Hematopoietic multipotent progenitor cell treated with erythropoietin and hydrocortisone succinate and interleukin-3 and kit ligand, for 6 days (in vitro differentiated cells): Measurements from ENCODE around the gene HEXB.

Experiments used
- DNase-seq: peaks from one replicate; pipeline ENCODE4 v3.0.0-alpha.2; 2015

HEXB gene

GRCh38 chr5:74684900-74685851 lies at the start of gene HEXB:
Gene HEXB, plus strand, starts transcription at chr5:74685233. Its CDS starts 28 bp downstream, at chr5:74685261.
- peak; percentile 92 for DNase-seq

- no peak for DNase-seq
These were observed 48.9 kb upstream of the HEXB start for GRCh38 chr5:74636149-74636548.

- DNase-seq: no peak
These were observed 48.5 kb upstream of the HEXB start for GRCh38 chr5:74636552-74636951.

GRCh38 chr5:74638544-74638969 lies 46.5 kb upstream of the HEXB start:
- no peak for DNase-seq

- DNase-seq: peak; percentile 7
These were observed 45.8 kb upstream of the HEXB start for GRCh38 chr5:74638970-74639806.

GRCh38 chr5:74639807-74640449 lies 45.1 kb upstream of the HEXB start:
- DNase-seq: peak; percentile 59

- peak; percentile 87 for DNase-seq
These were observed 44.5 kb upstream of the HEXB start, which contains the start of gene ENC1 for GRCh38 chr5:74640450-74640953. Gene ENC1, minus strand, starts transcription at chr5:74640728. Its CDS starts 4,243 bp downstream, at chr5:74636485.

- DNase-seq: peak; percentile 76
These were observed 43.9 kb upstream of the HEXB start for GRCh38 chr5:74640954-74641734.

GRCh38 chr5:74641735-74642542 lies 43.1 kb upstream of the HEXB start:
- peak; percentile 74 for DNase-seq

- no peak for DNase-seq
These were observed 42.5 kb upstream of the HEXB start for GRCh38 chr5:74642543-74642863.

- peak; percentile 33 for DNase-seq
These were observed 41.9 kb upstream of the HEXB start for GRCh38 chr5:74643111-74643562.

- DNase-seq: no peak
These were observed 37.9 kb upstream of the HEXB start for GRCh38 chr5:74647096-74647495.

GRCh38 chr5:74648835-74649293 lies 36.2 kb upstream of the HEXB start:
- DNase-seq: peak; percentile 81

- no peak for DNase-seq
These were observed 35.5 kb upstream of the HEXB start for GRCh38 chr5:74649421-74649973.

GRCh38 chr5:74651710-74652109 lies 33.3 kb upstream of the HEXB start:
- DNase-seq: no peak

GRCh38 chr5:74652576-74652975 lies 32.5 kb upstream of the HEXB start:
- no peak for DNase-seq

- no peak for DNase-seq
These were observed 31.0 kb upstream of the HEXB start for GRCh38 chr5:74653991-74654390.

- no peak for DNase-seq
These were observed 29.8 kb upstream of the HEXB start for GRCh38 chr5:74655206-74655605.

GRCh38 chr5:74655716-74656115 lies 29.3 kb upstream of the HEXB start:
- no peak for DNase-seq

GRCh38 chr5:74657165-74657564 lies 27.9 kb upstream of the HEXB start:
- no peak for DNase-seq

- DNase-seq: no peak
These were observed 25.9 kb upstream of the HEXB start for GRCh38 chr5:74659172-74659571.
